ENCODE data around the gene C12orf50.

DNA sequence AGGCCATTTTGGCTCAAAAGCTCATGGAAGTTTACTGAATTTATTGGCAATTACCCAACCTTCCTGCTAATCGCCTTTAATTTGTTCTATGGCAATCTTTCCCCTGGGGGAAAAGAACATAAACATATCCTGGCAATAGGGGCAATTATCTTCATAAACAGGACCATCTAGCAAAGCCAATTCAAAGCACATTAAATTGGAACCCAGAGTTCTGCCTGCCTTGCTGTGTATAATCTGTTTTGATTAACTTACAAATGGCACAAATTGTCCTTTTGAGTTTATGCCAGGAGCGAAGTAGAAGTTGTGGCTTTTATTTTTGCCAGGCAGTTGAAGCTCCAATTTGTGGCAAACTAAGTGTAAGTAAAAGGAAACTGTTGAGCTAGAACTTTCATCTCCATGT lies 68.6 kb downstream of the C12orf50 start:
- TF ChIP-seq ATF4 (CRISPR knock-in tag; IDR thresholded peaks at IDR 0.05) (no peak), ELK1 (CRISPR knock-in tag; IDR thresholded peaks at IDR 0.05) (no peak)
